H1 (cell line): ENCODE data around the gene NBL1.

Source experiments
- CTCF ChIP-seq, 3 experiments: IDR thresholded peaks; 1 replicate in 2 of 3; 2 replicates in 1 of 3; pipeline versions ENCODE4 v1.5.1 to v1.6.1; 2011; ENCODE audit warnings: low read length in 3 of 3, mild to moderate bottlenecking in 3 of 3, inconsistent platforms in 2 of 3, low read depth in 1 of 3, moderate library complexity in 1 of 3; ENCODE audit not compliant: insufficient read depth in 1 of 3; ENCODE audit errors: control extremely low read depth in 1 of 3
- JUND ChIP-seq: IDR thresholded peaks from 2 replicates; pipeline ENCODE4 v1.6.1; 2011; ENCODE audit warnings: mild to moderate bottlenecking, improper control_type of control experiment, low read length
- POLR2A ChIP-seq, 2 experiments: IDR thresholded peaks; 1 replicate in 1 of 2; 2 replicates in 1 of 2; pipeline ENCODE4 v1.6.1; 2011; ENCODE audit warnings: low read depth in 2 of 2, low read length in 2 of 2, mild to moderate bottlenecking in 2 of 2; ENCODE audit errors: control extremely low read depth in 1 of 2
- RFX5 ChIP-seq: IDR thresholded peaks from 2 replicates; pipeline ENCODE4 v1.6.1; 2011; ENCODE audit warnings: low read depth, low read length, improper control_type of control experiment, borderline replicate concordance
- SP2 ChIP-seq: IDR thresholded peaks from 2 replicates; pipeline ENCODE4 v1.6.1; 2012; ENCODE audit warnings: mild to moderate bottlenecking, low read length, inconsistent platforms

- TF ChIP-seq CTCF (IDR thresholded peaks at IDR 0.05; ENCODE audit: control extremely low read depth in 1 of 3, insufficient read depth in 1 of 3, low read depth in 1 of 3, low read length in 3 of 3) (no peak), POLR2A (IDR thresholded peaks at IDR 0.05; ENCODE audit: control extremely low read depth in 1 of 2, low read depth in 2 of 2, low read length in 2 of 2) (no peak), SP2 (no peak), JUND (no peak), RFX5 (no peak)
These were observed 11.6 kb downstream of the NBL1 start for GRCh38 chr1:19655718-19656080.
